CD14-positive monocyte (primary cell): ENCODE results near the gene CSAG2. TPM values are rescaled to one million over a fixed set of nuclear protein-coding genes. Genes with fewer than 3 reads are reported as not detected.

ENCODE experiments used
- DNase-seq, 3 donors: peaks; one replicate each; pipeline ENCODE4 v3.0.0-alpha.2; 2011 to 2022
- H2AFZ ChIP-seq: 2 replicates; pipeline ENCODE4 v1.6.0; 2012; ENCODE audit warnings: mild to moderate bottlenecking, low read depth, low read length, inconsistent platforms; ENCODE audit not compliant: insufficient read depth, poor library complexity, severe bottlenecking
- H3K27ac ChIP-seq, 2 donors: 1 replicate in 1 of 2; 2 replicates in 1 of 2; pipeline ENCODE4 v1.5.1; 2012 to 2013; ENCODE audit warnings: low read length in 2 of 2, control low read depth in 1 of 2, inconsistent platforms in 1 of 2, low read depth in 1 of 2, mild to moderate bottlenecking in 1 of 2
- H3K27me3 ChIP-seq, 2 donors: one replicate each; pipeline versions ENCODE4 v1.6.0 to v1.6.1; 2011 to 2013; ENCODE audit warnings: low read length in 2 of 2; ENCODE audit not compliant: control insufficient read depth in 2 of 2, insufficient read depth in 2 of 2
- H3K36me3 ChIP-seq, 2 donors: replicated peaks in 1 of 2; 1 replicate in 1 of 2; 2 replicates in 1 of 2; pipeline versions ENCODE4 v1.5.1 to v1.6.1; 2012 to 2013; ENCODE audit warnings: low read length in 2 of 2, control low read depth in 1 of 2, inconsistent platforms in 1 of 2, mild to moderate bottlenecking in 1 of 2; ENCODE audit not compliant: insufficient read depth in 2 of 2, control insufficient read depth in 1 of 2
- H3K4me1 ChIP-seq, 2 donors: 1 replicate in 1 of 2; 2 replicates in 1 of 2; pipeline versions ENCODE4 v1.5.1 to v1.6.1; 2012 to 2013; ENCODE audit warnings: low read length in 2 of 2, control low read depth in 1 of 2, inconsistent platforms in 1 of 2, mild to moderate bottlenecking in 1 of 2, moderate library complexity in 1 of 2; ENCODE audit not compliant: insufficient read depth in 2 of 2, control insufficient read depth in 1 of 2
- H3K4me2 ChIP-seq: replicated peaks from 2 replicates; pipeline ENCODE3; 2012; ENCODE audit warnings: low read length, moderate library complexity, mild to moderate bottlenecking; ENCODE audit not compliant: poor library complexity, severe bottlenecking; ENCODE audit errors: extremely low read depth
- H3K4me3 ChIP-seq, 3 experiments: fragments of 200-600 bp in 1 of 3; sonication (generic) in 1 of 3; replicated peaks in 1 of 3; 1 replicate in 2 of 3; 2 replicates in 1 of 3; pipeline ENCODE4 v1.5.1; 2011 to 2013; ENCODE audit warnings: low read length in 3 of 3, mild to moderate bottlenecking in 3 of 3, control low read depth in 2 of 3, low read depth in 2 of 3, inconsistent platforms in 1 of 3, moderate library complexity in 1 of 3
- H3K79me2 ChIP-seq: 2 replicates; pipeline ENCODE4 v1.6.0; 2012; ENCODE audit warnings: mild to moderate bottlenecking, control low read depth, inconsistent platforms, low read length, moderate library complexity; ENCODE audit not compliant: insufficient read depth
- H3K9ac ChIP-seq: 2 replicates; pipeline ENCODE4 v1.6.0; 2017; ENCODE audit warnings: low read length, mild to moderate bottlenecking; ENCODE audit not compliant: insufficient read depth, poor library complexity, severe bottlenecking
- H3K9me3 ChIP-seq, 2 donors: replicated peaks in 1 of 2; 1 replicate in 1 of 2; 2 replicates in 1 of 2; pipeline versions ENCODE4 v1.5.1 to v1.6.1; 2012 to 2013; ENCODE audit warnings: low read length in 2 of 2, control low read depth in 1 of 2; ENCODE audit not compliant: control insufficient read depth in 1 of 2, insufficient read depth in 1 of 2
- H4K20me1 ChIP-seq: 2 replicates; pipeline ENCODE4 v1.6.0; 2012; ENCODE audit warnings: mild to moderate bottlenecking, low read length, control low read depth, moderate library complexity; ENCODE audit not compliant: insufficient read depth
- H3K27ac Mint-ChIP-seq, 7 donors: one replicate each; pipeline ENCODE4 v1.8.0; 2020; ENCODE audit warnings: mild to moderate bottlenecking in 7 of 7, mixed read lengths in 7 of 7, moderate library complexity in 6 of 7, inconsistent platforms in 2 of 7
- H3K27me3 Mint-ChIP-seq, 3 donors: one replicate each; pipeline ENCODE4 v1.8.0; 2021 to 2022; ENCODE audit warnings: low read depth in 3 of 3, mild to moderate bottlenecking in 3 of 3, mixed read lengths in 3 of 3, moderate library complexity in 3 of 3, inconsistent platforms in 1 of 3
- H3K36me3 Mint-ChIP-seq, 2 donors: one replicate each; pipeline ENCODE4 v1.8.0; 2020; ENCODE audit warnings: mixed read lengths in 2 of 2, inconsistent platforms in 1 of 2, mild to moderate bottlenecking in 1 of 2
- H3K4me1 Mint-ChIP-seq: one replicate; pipeline ENCODE4 v1.8.0; 2020; ENCODE audit warnings: mild to moderate bottlenecking, mixed read lengths
- H3K4me3 Mint-ChIP-seq, 2 donors: one replicate each; pipeline ENCODE4 v1.8.0; 2020; ENCODE audit warnings: mild to moderate bottlenecking in 2 of 2, mixed read lengths in 2 of 2, moderate library complexity in 1 of 2
- H3K9me3 Mint-ChIP-seq, 7 donors: one replicate each; pipeline ENCODE4 v1.8.0; 2020 to 2022; ENCODE audit warnings: mixed read lengths in 7 of 7, mild to moderate bottlenecking in 6 of 7, moderate library complexity in 6 of 7, inconsistent platforms in 2 of 7
- CTCF ChIP-seq: fragments of 200-600 bp; IDR thresholded peaks from one replicate; pipeline ENCODE4 v1.8.0; 2022; ENCODE audit warnings: antibody characterized with exemption, mild to moderate bottlenecking
- WGBS: methylation state at CpG from one replicate; pipeline ENCODE4 v1.1.5; 2013; ENCODE audit warnings: missing lambda C conversion rate; ENCODE audit not compliant: insufficient coverage; 5-methylcytosine and 5-hydroxymethylcytosine counted together
- intact Hi-C, 2 donors: fragments of 100-400 bp; cut with micrococcal nuclease; formaldehyde crosslinking; loops; one replicate each; pipeline versions ENCODE4 v1.15.0 to v1.15.1; 2023
- polyA plus RNA-seq, 3 donors: library from polyadenylated mRNA; depleted of rRNA in 1 of 3; unstranded in 2 of 3; stranded (reverse) in 1 of 3; fragments of 300-500 nt in 2 of 3; fragments of >200 nt in 1 of 3; fragmentation: Illumina TruSeq in 2 of 3; gene quantifications; 1 replicate in 2 of 3; 2 replicates in 1 of 3; pipeline ENCODE4 v1.2.3, GENCODE V29; 2012 to 2021

Gene CSAG2
- polyA plus RNA-seq, 3 donors: not detected

GRCh38 chrX:152663086-152663485, 46.0 kb downstream of the CSAG2 start:
- Histone ChIP-seq H2AFZ (no peak overlapping the region), H3K4me2 (no peak overlapping the region), H3K9me3 (peaks cover 4 to 10% of the 10 kb centered on the region in 2 donors), H3K36me3 (no peaks in the 10 kb centered on the region), H3K27me3 (no peaks in the 10 kb centered on the region), H3K79me2 (no peaks in the 10 kb centered on the region), H3K27ac (no peak overlapping the region), H4K20me1 (no peaks in the 10 kb centered on the region), H3K9ac (no peak overlapping the region), H3K4me1 (no peaks in the 10 kb centered on the region), H3K4me3 (no peak overlapping the region)
- intact Hi-C loops: no loop called here
- no peaks in the 10 kb centered on the region for H3K4me1 Mint-ChIP-seq
- H3K9me3 Mint-ChIP-seq: peaks cover 3 to 13% (median 4%) of the 10 kb centered on the region in 7 donors
- DNase-seq: no peak
- no peaks in the 10 kb centered on the region for H3K36me3 Mint-ChIP-seq
- no peak overlapping the region for H3K27ac Mint-ChIP-seq
- TF ChIP-seq CTCF: no peak
- no CpG with 5 or more reads among the region's 4 CpGs for WGBS
- H3K4me3 Mint-ChIP-seq: no peak overlapping the region
- H3K27me3 Mint-ChIP-seq: no peaks in the 10 kb centered on the region

GRCh38 chrX:152658302-152658701, 50.8 kb downstream of the CSAG2 start:
- WGBS: no CpG with 5 or more reads among the region's 2 CpGs
- intact Hi-C loops: no loop called here
- TF ChIP-seq CTCF: no peak

More at GRCh38 chrX:152658302-152658701, 50.8 kb downstream of the CSAG2 start:
- no peaks in the 10 kb centered on the region for H3K9me3 ChIP-seq
- H3K4me2 ChIP-seq: no peak overlapping the region
- Mint-ChIP-seq H3K36me3 (no peaks in the 10 kb centered on the region), H3K4me1 (no peaks in the 10 kb centered on the region), H3K4me3 (peak overlapping the region in 1 of 2 donors; percentile 54), H3K27ac (no peak overlapping the region), H3K9me3 (no peaks in the 10 kb centered on the region), H3K27me3 (peaks cover 1 to 2% (median 2%) of the 10 kb centered on the region in 3 donors)
- no peak overlapping the region for H3K27ac ChIP-seq
- DNase-seq: no peak
- no peak overlapping the region for H3K4me3 ChIP-seq
- no peaks in the 10 kb centered on the region for H4K20me1 ChIP-seq
- H3K79me2 ChIP-seq: no peaks in the 10 kb centered on the region
- H3K27me3 ChIP-seq: no peaks in the 10 kb centered on the region
- no peak overlapping the region for H2AFZ ChIP-seq
- H3K9ac ChIP-seq: no peak overlapping the region
- H3K4me1 ChIP-seq: no peaks in the 10 kb centered on the region
- no peaks in the 10 kb centered on the region for H3K36me3 ChIP-seq

Other genes starting within 250 kb of the CSAG2 start
- gene GABRQ, start 71.4 kb downstream of the CSAG2 start, polyA plus RNA-seq: not detected
- not detected for gene MAGEA3, start 10.5 kb downstream of the CSAG2 start, polyA plus RNA-seq
- gene MAGEA2B, start 5.4 kb upstream of the CSAG2 start, polyA plus RNA-seq: not detected
- gene CSAG1, start 24.4 kb upstream of the CSAG2 start, polyA plus RNA-seq: not detected
- gene MAGEA12, start 24.5 kb upstream of the CSAG2 start, polyA plus RNA-seq: not detected
- not detected for gene MAGEA2, start 44.6 kb upstream of the CSAG2 start, polyA plus RNA-seq
- gene CSAG3, start 49.9 kb upstream of the CSAG2 start, polyA plus RNA-seq: not detected
- not detected for gene MAGEA6, start 60.4 kb upstream of the CSAG2 start, polyA plus RNA-seq
- gene CETN2, start 121.5 kb upstream of the CSAG2 start, polyA plus RNA-seq: 10 to 100 TPM in 2 of 3 donors, 1 to 10 TPM in 1; 5.4 to 26.7 (median 19.9) TPM
- 10 to 100 TPM in 2 of 3 donors, 1 to 10 TPM in 1; 8.2 to 21.3 (median 19.9) TPM for gene NSDHL, start 121.8 kb upstream of the CSAG2 start, polyA plus RNA-seq
- 10 to 100 TPM; 39.1 to 82.9 (median 40.5) TPM for gene ZNF185, start 188.8 kb upstream of the CSAG2 start, polyA plus RNA-seq